GM12878 (cell line): ENCODE data around the gene ADISSP. TPM values are rescaled to one million over a fixed set of nuclear protein-coding genes. Genes with fewer than 3 reads are reported as not detected.

ENCODE experiments used
- ATAC-seq: fragments of 200-7000 bp; cut with Tn5 transposase; 3 replicates; pipeline ENCODE4 v1.9.1; 2020; ENCODE audit warnings: mild to moderate bottlenecking, moderate library complexity
- BruUV-seq: library from RNA; stranded (reverse); fragments of 400-500 nt; replicated peaks from 2 replicates; lab custom pipeline; 2021; lab: Mats Ljungman, UMichigan
- CTCF ChIA-PET: fragments of 300-600 bp; sonication (Branson Sonifier 250); formaldehyde crosslinking; extraction: SDS; loops from one replicate; lab custom pipeline; 2021; ENCODE audit warnings: inconsistent platforms; lab: Yijun Ruan, JAX
- POLR2A ChIA-PET: fragments of 350-600 bp; formaldehyde crosslinking; extraction: SDS; loops from one replicate; lab custom pipeline; 2021; ENCODE audit warnings: inconsistent platforms; lab: Charles Lee
- RAD21 ChIA-PET: fragments of 300-600 bp; sonication (Branson Sonifier 250); formaldehyde crosslinking; loops from one replicate; lab custom pipeline; 2023; ENCODE audit warnings: antibody characterized with exemption; ENCODE audit not compliant: unreplicated experiment; lab: Charles Lee
- SMC1A ChIA-PET: fragments of 300-600 bp; sonication (Branson Sonifier 250); formaldehyde crosslinking; loops from one replicate; lab custom pipeline; 2023; ENCODE audit not compliant: unreplicated experiment, uncharacterized antibody; lab: Charles Lee
- DNase-seq: peaks from one replicate; pipeline ENCODE4 v3.0.0-alpha.2; 2011; ENCODE audit warnings: low read depth, low spot score
- FAIRE-seq: peaks from 3 replicates; lab custom pipeline; 2011; peaks lifted over from hg19 to GRCh38; lab: Jason Lieb, UNC
- H2AFZ ChIP-seq: 2 replicates; pipeline ENCODE4 v1.6.0; 2011; ENCODE audit warnings: low read depth, low read length, control low read depth; ENCODE audit not compliant: control insufficient read depth
- H3K27ac ChIP-seq: 2 replicates; pipeline ENCODE4 v1.5.1; 2011; ENCODE audit warnings: control low read depth; ENCODE audit not compliant: control insufficient read depth, insufficient read depth
- H3K27me3 ChIP-seq, 2 experiments: replicated peaks in 1 of 2; 2 replicates each; pipeline versions ENCODE4 v1.6.0 to v1.6.1; 2011; ENCODE audit warnings: low read length in 1 of 2; ENCODE audit not compliant: control insufficient read depth in 2 of 2, insufficient read depth in 2 of 2
- H3K36me3 ChIP-seq, 2 experiments: 2 replicates each; pipeline ENCODE4 v1.5.1; 2011; ENCODE audit warnings: low read length in 1 of 2; ENCODE audit not compliant: control insufficient read depth in 2 of 2, insufficient read depth in 2 of 2
- H3K4me1 ChIP-seq: 2 replicates; pipeline ENCODE4 v1.6.1; 2011; ENCODE audit warnings: mild to moderate bottlenecking, low read length, moderate library complexity, mixed read lengths; ENCODE audit not compliant: control insufficient read depth, insufficient read depth
- H3K4me2 ChIP-seq: 2 replicates; pipeline ENCODE4 v1.6.0; 2011; ENCODE audit warnings: control low read depth; ENCODE audit not compliant: control insufficient read depth, insufficient read depth
- H3K4me3 ChIP-seq: fragments of 200-600 bp; sonication (generic); 2 replicates; pipeline ENCODE4 v1.5.1; 2016
- H3K79me2 ChIP-seq: 2 replicates; pipeline ENCODE4 v1.6.0; 2011; ENCODE audit warnings: low read length; ENCODE audit not compliant: control insufficient read depth, insufficient read depth
- H3K9ac ChIP-seq: 2 replicates; pipeline ENCODE4 v1.8.0; 2011; ENCODE audit warnings: low read length, control low read depth, mixed read lengths; ENCODE audit not compliant: control insufficient read depth, insufficient read depth
- H3K9me3 ChIP-seq: replicated peaks from 3 replicates; pipeline ENCODE4 v1.5.1; 2011; ENCODE audit warnings: mild to moderate bottlenecking, low read length; ENCODE audit not compliant: control insufficient read depth, insufficient read depth
- H4K20me1 ChIP-seq: 2 replicates; pipeline ENCODE4 v1.6.0; 2011; ENCODE audit not compliant: control insufficient read depth, insufficient read depth
- ASH2L ChIP-seq: fragments of 300-600, 200-600 bp; sonication (generic); IDR thresholded peaks from 2 replicates; pipeline ENCODE4 v1.6.1; 2017; ENCODE audit warnings: low read depth, mild to moderate bottlenecking, borderline replicate concordance
- ATF7 ChIP-seq: fragments of 450-650 bp; IDR thresholded peaks from 2 replicates; pipeline ENCODE4 v1.6.1; 2016; ENCODE audit warnings: low read depth, mild to moderate bottlenecking
- BACH1 ChIP-seq: fragments of 450-650 bp; IDR thresholded peaks from 2 replicates; pipeline ENCODE4 v1.6.1; 2017; ENCODE audit warnings: mild to moderate bottlenecking, borderline replicate concordance
- BHLHE40 ChIP-seq, 2 experiments: fragments of 450-650 bp in 1 of 2; IDR thresholded peaks; 2 replicates each; pipeline ENCODE4 v1.6.1; 2011 to 2017; ENCODE audit warnings: low read depth in 2 of 2, borderline replicate concordance in 1 of 2, improper control_type of control experiment in 1 of 2, low read length in 1 of 2, mild to moderate bottlenecking in 1 of 2
- CHD2 ChIP-seq: IDR thresholded peaks from 2 replicates; pipeline ENCODE4 v1.6.1; 2011; ENCODE audit warnings: low read depth, low read length, improper control_type of control experiment, borderline replicate concordance
- CHD4 ChIP-seq: fragments of 200-600 bp; sonication (generic); IDR thresholded peaks from 2 replicates; pipeline ENCODE4 v1.6.1; 2016; ENCODE audit warnings: mild to moderate bottlenecking
- CREB1 ChIP-seq: IDR thresholded peaks from 2 replicates; pipeline ENCODE4 v1.6.1; 2012; ENCODE audit warnings: low read depth, mild to moderate bottlenecking, inconsistent platforms
- CREM ChIP-seq: IDR thresholded peaks from 2 replicates; pipeline ENCODE4 v1.6.1; 2014; ENCODE audit warnings: antibody characterized with exemption, low read depth
- EGR1 ChIP-seq, 2 experiments: IDR thresholded peaks; 1 replicate in 1 of 2; 2 replicates in 1 of 2; pipeline ENCODE4 v1.6.1; 2011 to 2012; ENCODE audit warnings: low read depth in 2 of 2, low read length in 2 of 2, borderline replicate concordance in 1 of 2, mild to moderate bottlenecking in 1 of 2, moderate library complexity in 1 of 2
- HCFC1 ChIP-seq: fragments of 150-350 bp; IDR thresholded peaks from 2 replicates; pipeline ENCODE4 v1.6.1; 2014; ENCODE audit warnings: low read length
- IKZF1 ChIP-seq: fragments of 450-650 bp; conservative IDR thresholded peaks from 2 replicates; pipeline ENCODE4 v1.6.1; 2017; ENCODE audit warnings: antibody characterized with exemption, mild to moderate bottlenecking
- NFYB ChIP-seq: IDR thresholded peaks from 2 replicates; pipeline ENCODE4 v1.6.1; 2011; ENCODE audit warnings: low read depth, mild to moderate bottlenecking, low read length, improper control_type of control experiment, moderate library complexity; ENCODE audit not compliant: insufficient read depth
- NR2C2 ChIP-seq: IDR thresholded peaks from 2 replicates; pipeline ENCODE4 v1.6.1; 2011; ENCODE audit warnings: borderline replicate concordance, low read depth; ENCODE audit not compliant: control insufficient read depth, insufficient read length
- PKNOX1 ChIP-seq: fragments of 450-650 bp; IDR thresholded peaks from 2 replicates; pipeline ENCODE4 v1.6.1; 2016; ENCODE audit warnings: mild to moderate bottlenecking
- POLR2AphosphoS5 ChIP-seq: IDR thresholded peaks from 2 replicates; pipeline ENCODE4 v1.6.1; 2011; ENCODE audit warnings: mild to moderate bottlenecking, low read length, inconsistent platforms
- RBBP5 ChIP-seq: fragments of 200-600 bp; sonication (generic); conservative IDR thresholded peaks from 2 replicates; pipeline ENCODE4 v1.6.1; 2016
- RCOR1 ChIP-seq: conservative IDR thresholded peaks from 2 replicates; pipeline ENCODE4 v1.6.1; 2012; ENCODE audit warnings: low read depth, low read length, improper control_type of control experiment
- RUNX3 ChIP-seq: IDR thresholded peaks from 2 replicates; pipeline ENCODE4 v1.6.1; 2012; ENCODE audit warnings: low read length, inconsistent platforms
- WRNIP1 ChIP-seq: IDR thresholded peaks from 2 replicates; pipeline ENCODE4 v1.6.1; 2011; ENCODE audit warnings: low read depth, low read length, improper control_type of control experiment, borderline replicate concordance
- WGBS: methylation state at CpG from one replicate; pipeline ENCODE4 v1.1.6; 2016; ENCODE audit warnings: low lambda C conversion rate; ENCODE audit not compliant: insufficient replicate concordance, insufficient coverage; ENCODE audit errors: missing lambda C conversion rate; 5-methylcytosine and 5-hydroxymethylcytosine counted together
- in situ Hi-C: fragments of 300-500 bp; cut with MboI; formaldehyde crosslinking; loops from 9 replicates; pipeline ENCODE4 v1.14.3; 2018; ENCODE audit warnings: mixed read lengths
- intact Hi-C: fragments of 100-400 bp; cut with micrococcal nuclease; formaldehyde crosslinking; loops from one replicate; pipeline ENCODE4 v1.14.2; 2022; ENCODE audit not compliant: unreplicated experiment
- polyA plus RNA-seq, 11 experiments: library from polyadenylated mRNA; depleted of rRNA in 4 of 11; unstranded in 6 of 11; stranded (reverse) in 5 of 11; fragments of >200 nt; fragmentation: Nextera tagmentation in 4 of 11; fragmentation: Illumina TruSeq in 1 of 11; extraction: Ambion mirVana in 4 of 11; extraction: Trizol in 1 of 11; gene quantifications; 1 replicate in 1 of 11; 2 replicates in 10 of 11; pipeline versions ENCODE4 v1.2.1 to v1.2.3, GENCODE V29; 2011 to 2016; ENCODE audit warnings: inconsistent platforms in 2 of 11, missing spikeins in 2 of 11, low read depth in 1 of 11
- total RNA-seq, 4 experiments: library from RNA; depleted of rRNA in 3 of 4; stranded (reverse); fragments of >200 nt in 3 of 4; fragmentation: Illumina TruSeq in 1 of 4; extraction: Trizol in 1 of 4; gene quantifications; 2 replicates each; pipeline versions ENCODE4 v1.2.1 to v1.2.3, GENCODE V29; 2013 to 2021
- TF ChIP-seq, protein P1 (sequence below): fragments of 450-650 bp; IDR thresholded peaks from 2 replicates; pipeline ENCODE4 v1.6.1; 2016; ENCODE audit warnings: mild to moderate bottlenecking

ADISSP gene
- total and polyA plus RNA-seq, 10 of the 15 experiments (the other 5 are each of a cell fraction or from before 2014, with no cell fraction given) = 0.80 to 96.3 (median 38.6) TPM

- H3K9me3 ChIP-seq = no peaks in the 10 kb centered on the region
- SMC1A ChIA-PET = interaction anchor here (1.2 to 1.4 kb wide), 4 partner anchors 10 to 28 kb away, joined by 3 to 5 read pairs (median 4); partner anchors contain the start of genes ADISSP and AP5S1
- CTCF ChIA-PET = interaction anchor here (1.1 to 2.1 kb wide), 3 partner anchors 8 to 59 kb away, joined by 3 to 30 read pairs (median 5); partner anchors contain the start of gene AP5S1
- ATAC-seq (peak; percentile 83), DNase-seq (peak; percentile 59), FAIRE-seq (peak; percentile 89)
- H3K9ac ChIP-seq = peak within 1 kb of the TSS; percentile 76
- peak within 1 kb of the TSS; percentile 77 for H3K4me3 ChIP-seq
- peaks cover 18% of the 10 kb centered on the region for H3K79me2 ChIP-seq
- peaks cover 36% of the 10 kb centered on the region for H3K4me1 ChIP-seq
- in situ Hi-C loops = no loop called here
- peak within 1 kb of the TSS; percentile 81 for H3K27ac ChIP-seq
- BruUV-seq = TSS peak; percentile 88
- POLR2A ChIA-PET = interaction anchor here (0.6 to 1.1 kb wide), 4 partner anchors 25 to 1174 kb away, joined by 3 to 6 read pairs (median 3); partner anchors contain the start of gene AP5S1
- no peaks in the 10 kb centered on the region for H4K20me1 ChIP-seq
- intact Hi-C loops = loop anchor here (2.0 to 5.0 kb wide), 2 partner anchors 51 to 112 kb away; partner anchors contain the start of gene MAVS
- H3K4me2 ChIP-seq = peak within 1 kb of the TSS; percentile 85
- no peaks in the 10 kb centered on the region for H3K27me3 ChIP-seq
- RAD21 ChIA-PET = interaction anchor here (0.6 to 1.4 kb wide), 7 partner anchors 8 to 276 kb away, joined by 3 to 5 read pairs (median 4); partner anchors contain the start of genes AP5S1 and CENPB
- peaks cover 0 to 5% of the 10 kb centered on the region in 2 experiments; a peak in 2 of 4 replicates for H3K36me3 ChIP-seq
- WGBS = under 1% methylated on average over 46 of the region's 69 CpGs
- peak within 1 kb of the TSS; percentile 75 for H2AFZ ChIP-seq
- TF ChIP-seq CHD2 (0 out of 2 replicates have a peak, but pooled peaks have one; percentile 42), HCFC1 (0 out of 2 replicates have a peak, but pooled peaks have one; percentile 7), NFYB (peak; percentile 72; the same call in 1 of the 2 replicates), POLR2AphosphoS5 (peak; percentile 67; the same call in 1 of the 2 replicates), RCOR1 (0 out of 2 replicates have a peak, but pooled peaks have one; percentile 23), WRNIP1 (no peak), BHLHE40 (IDR thresholded peaks at IDR 0.05; ENCODE audit: borderline replicate concordance in 1 of 2, low read depth in 2 of 2, low read length in 1 of 2) (peak; percentile 20 to 77; a peak in 3 of 4 replicates), ASH2L (no peak), IKZF1 (peak; percentile 94), CREB1 (peak; percentile 60; the same call in 1 of the 2 replicates), EGR1 (IDR thresholded peaks at IDR 0.05; ENCODE audit: borderline replicate concordance in 1 of 2, low read depth in 2 of 2, low read length in 2 of 2) (peak in 1 of 2 experiments; percentile 86; a peak in 2 of 3 replicates), PKNOX1 (peak; percentile 49), NR2C2 (no peak), RBBP5 (no peak), BACH1 (0 out of 2 replicates have a peak, but pooled peaks have one; percentile 13), ATF7 (peak; percentile 79), RUNX3 (peak; percentile 62), CHD4 (no peak), CREM (peak; percentile 10; the same call in 1 of the 2 replicates)
- TF ChIP-seq, protein P1, sequence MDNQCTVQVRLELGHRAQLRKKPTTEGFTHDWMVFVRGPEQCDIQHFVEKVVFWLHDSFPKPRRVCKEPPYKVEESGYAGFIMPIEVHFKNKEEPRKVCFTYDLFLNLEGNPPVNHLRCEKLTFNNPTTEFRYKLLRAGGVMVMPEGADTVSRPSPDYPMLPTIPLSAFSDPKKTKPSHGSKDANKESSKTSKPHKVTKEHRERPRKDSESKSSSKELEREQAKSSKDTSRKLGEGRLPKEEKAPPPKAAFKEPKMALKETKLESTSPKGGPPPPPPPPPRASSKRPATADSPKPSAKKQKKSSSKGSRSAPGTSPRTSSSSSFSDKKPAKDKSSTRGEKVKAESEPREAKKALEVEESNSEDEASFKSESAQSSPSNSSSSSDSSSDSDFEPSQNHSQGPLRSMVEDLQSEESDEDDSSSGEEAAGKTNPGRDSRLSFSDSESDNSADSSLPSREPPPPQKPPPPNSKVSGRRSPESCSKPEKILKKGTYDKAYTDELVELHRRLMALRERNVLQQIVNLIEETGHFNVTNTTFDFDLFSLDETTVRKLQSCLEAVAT = peak; percentile 63
Measured at GRCh38 chr20:3795511-3796468, 28.2 kb upstream of the ADISSP start, which contains the start of gene CDC25B. Gene CDC25B (plus strand): TSS chr20:3796310. CDS start chr20:3796532, 222 bp downstream.
